GM23338 (cell line): ENCODE data around the gene MOB2. TPM values are rescaled to one million over a fixed set of nuclear protein-coding genes. Genes with fewer than 3 reads are reported as not detected.

Experiments
- ATAC-seq: fragments of 200-7000 bp; cut with Tn5 transposase; 3 replicates; pipeline ENCODE4 v1.9.1; 2020
- DNase-seq: peaks from one replicate; pipeline ENCODE4 v3.0.0-alpha.2; 2015; ENCODE audit warnings: low spot score
- H2AFZ ChIP-seq: fragments of 200-600 bp; sonication (generic); 2 replicates; pipeline ENCODE4 v1.8.0; 2016; ENCODE audit warnings: antibody characterized with exemption, mild to moderate bottlenecking, moderate library complexity
- H3F3A ChIP-seq: fragments of 200-600 bp; sonication (generic); replicated peaks from 2 replicates; pipeline ENCODE4 v1.8.0; 2017; ENCODE audit warnings: antibody characterized with exemption, mixed run types, low read depth
- H3K27ac ChIP-seq: fragments of 200-600 bp; sonication (generic); 2 replicates; pipeline ENCODE4 v1.6.1; 2016; ENCODE audit warnings: low read depth
- H3K27me3 ChIP-seq: fragments of 200-600 bp; sonication (generic); 2 replicates; pipeline ENCODE4 v1.8.0; 2016; ENCODE audit warnings: mild to moderate bottlenecking, mixed run types, moderate library complexity; ENCODE audit not compliant: insufficient read depth
- H3K36me3 ChIP-seq: fragments of 200-600 bp; sonication (generic); 2 replicates; pipeline ENCODE4 v1.8.0; 2016; ENCODE audit warnings: mild to moderate bottlenecking; ENCODE audit not compliant: insufficient read depth
- H3K4me1 ChIP-seq: fragments of 200-600 bp; sonication (generic); 2 replicates; pipeline ENCODE4 v1.8.0; 2016; ENCODE audit warnings: mild to moderate bottlenecking, moderate library complexity; ENCODE audit not compliant: insufficient read depth
- H3K4me2 ChIP-seq: fragments of 200-600 bp; sonication (generic); 2 replicates; pipeline ENCODE4 v1.7.1; 2017; ENCODE audit warnings: mixed run types
- H3K4me3 ChIP-seq: fragments of 200-600 bp; sonication (generic); 2 replicates; pipeline ENCODE4 v1.6.1; 2016; ENCODE audit warnings: mixed run types
- H3K79me2 ChIP-seq: fragments of 200-600 bp; sonication (generic); replicated peaks from 2 replicates; pipeline ENCODE4 v1.8.0; 2017; ENCODE audit warnings: mild to moderate bottlenecking; ENCODE audit not compliant: insufficient read depth
- H3K9me2 ChIP-seq: fragments of 200-600 bp; sonication (generic); 2 replicates; pipeline ENCODE4 v1.8.0; 2017; ENCODE audit not compliant: insufficient read depth
- H4K20me1 ChIP-seq: fragments of 200-600 bp; sonication (generic); replicated peaks from 2 replicates; pipeline ENCODE4 v1.8.0; 2017; ENCODE audit warnings: mild to moderate bottlenecking; ENCODE audit not compliant: insufficient read depth
- H3K27ac Mint-ChIP-seq: 2 replicates; pipeline ENCODE4 v1.8.0; 2020; ENCODE audit warnings: inconsistent platforms, mild to moderate bottlenecking, moderate library complexity, mixed read lengths
- H3K27me3 Mint-ChIP-seq: 3 replicates; pipeline ENCODE4 v1.8.0; 2022; ENCODE audit warnings: low read depth, mild to moderate bottlenecking, moderate library complexity, mixed read lengths, inconsistent platforms; ENCODE audit not compliant: insufficient read depth, poor library complexity
- H3K36me3 Mint-ChIP-seq: 3 replicates; pipeline ENCODE4 v1.8.0; 2021; ENCODE audit warnings: low read depth, mild to moderate bottlenecking, inconsistent platforms, moderate library complexity, mixed read lengths
- H3K4me1 Mint-ChIP-seq: 3 replicates; pipeline ENCODE4 v1.8.0; 2020; ENCODE audit warnings: mild to moderate bottlenecking, inconsistent platforms, mixed read lengths
- H3K4me3 Mint-ChIP-seq: 3 replicates; pipeline ENCODE4 v1.8.0; 2021; ENCODE audit warnings: moderate library complexity, mild to moderate bottlenecking, inconsistent platforms, mixed read lengths
- H3K9me3 Mint-ChIP-seq: 3 replicates; pipeline ENCODE4 v1.8.0; 2020; ENCODE audit warnings: moderate library complexity, mild to moderate bottlenecking, inconsistent platforms, mixed read lengths
- CREB1 ChIP-seq: fragments of 250-450 bp; sonication (Bioruptor Pico); IDR thresholded peaks from 2 replicates; pipeline ENCODE4 v1.5.0; 2020; ENCODE audit warnings: low read depth, mild to moderate bottlenecking, moderate library complexity
- EZH2 ChIP-seq: fragments of 200-600 bp; sonication (generic); IDR thresholded peaks from one replicate; pipeline ENCODE4 v1.8.0; 2017; ENCODE audit warnings: antibody characterized with exemption, mild to moderate bottlenecking, low read depth; ENCODE audit not compliant: unreplicated experiment
- EZH2phosphoT487 ChIP-seq: fragments of 200-600 bp; sonication (generic); IDR thresholded peaks from one replicate; pipeline ENCODE4 v1.8.1; 2018; ENCODE audit warnings: antibody characterized with exemption; ENCODE audit not compliant: unreplicated experiment
- POLR2AphosphoS5 ChIP-seq: IDR thresholded peaks from 2 replicates; pipeline ENCODE4 v1.6.1; 2016; ENCODE audit warnings: antibody characterized with exemption, low read depth
- STAT1 ChIP-seq: IDR thresholded peaks from one replicate; pipeline ENCODE4 v1.6.1; 2016; ENCODE audit warnings: antibody characterized with exemption; ENCODE audit not compliant: unreplicated experiment
- ZNF114 ChIP-seq: fragments of 250-450 bp; sonication (Bioruptor Pico); IDR thresholded peaks from 2 replicates; pipeline ENCODE4 v1.5.0; 2020; ENCODE audit warnings: mild to moderate bottlenecking, moderate library complexity
- ZNF331 ChIP-seq: fragments of 250-450 bp; sonication (Bioruptor Pico); IDR thresholded peaks from 2 replicates; pipeline ENCODE4 v1.5.0; 2020; ENCODE audit warnings: low read depth, mild to moderate bottlenecking, moderate library complexity
- polyA plus RNA-seq: library from polyadenylated mRNA; unstranded; fragments of >200 nt; fragmentation: Nextera tagmentation; extraction: Ambion mirVana; gene quantifications from 2 replicates; pipeline ENCODE4 v1.2.1, GENCODE V29; 2016
- total RNA-seq: library from RNA; depleted of rRNA; stranded (reverse); fragments of >200 nt; shearing (Covaris generic); gene quantifications from 2 replicates; pipeline ENCODE4 v1.2.3, GENCODE V29; 2014
- TF ChIP-seq, protein P1 (sequence below), 2 experiments: fragments of 200-600 bp in 1 of 2; sonication (generic) in 1 of 2; conservative IDR thresholded peaks; 2 replicates each; pipeline versions ENCODE4 v1.5.1 to v1.6.1; 2016 to 2017; ENCODE audit warnings: antibody characterized with exemption in 2 of 2, low read depth in 2 of 2, mild to moderate bottlenecking in 2 of 2, moderate library complexity in 1 of 2
- TF ChIP-seq, protein P2 (sequence below): IDR thresholded peaks from one replicate; pipeline ENCODE4 v1.6.1; 2018; ENCODE audit warnings: antibody characterized with exemption; ENCODE audit not compliant: unreplicated experiment
- TF ChIP-seq, protein P3 (sequence below): fragments of 250-450 bp; sonication (Bioruptor Pico); IDR thresholded peaks from 2 replicates; pipeline ENCODE4 v1.5.0; 2020; ENCODE audit warnings: mild to moderate bottlenecking, moderate library complexity
- TF ChIP-seq, protein P4 (sequence below): IDR thresholded peaks from 2 replicates; pipeline ENCODE4 v1.6.1; 2016; ENCODE audit warnings: antibody characterized with exemption

The MOB2 gene
- total and polyA plus RNA-seq, 2 experiments from 2014 or later: 10.1 to 19.7 TPM

DNA sequence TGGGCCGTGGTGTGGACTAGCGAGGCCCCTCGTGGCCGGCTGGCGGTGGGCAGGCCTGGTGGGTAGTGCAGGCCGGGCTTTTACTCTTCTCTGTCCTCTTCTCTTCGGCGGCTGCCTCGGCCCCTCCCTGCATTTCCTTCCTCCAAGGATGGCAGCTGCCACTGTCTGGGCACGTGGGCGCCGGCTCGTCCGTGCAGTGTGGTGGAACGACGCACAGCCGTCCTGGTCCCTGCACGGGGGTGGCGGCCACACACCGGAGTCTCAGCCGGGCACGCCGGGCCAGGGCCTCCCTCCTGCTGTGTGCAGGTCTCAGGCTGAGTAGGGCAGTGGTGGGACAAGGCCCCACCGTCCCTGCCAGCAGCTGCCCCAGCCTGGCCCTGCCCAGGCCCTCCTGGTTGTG, 37.7 kb downstream of the MOB2 start:
- DNase-seq (no peak), ATAC-seq (no peak)
- H3K9me2 ChIP-seq: no peaks in the 10 kb centered on the region
- H3K4me1 ChIP-seq: no peaks in the 10 kb centered on the region
- H2AFZ ChIP-seq: no peak overlapping the region
- H3K36me3 Mint-ChIP-seq: peaks cover 4% of the 10 kb centered on the region; the same call in 1 of the 3 replicates
- no peak overlapping the region for H3K4me3 Mint-ChIP-seq
- no peaks in the 10 kb centered on the region for H3K36me3 ChIP-seq
- H3K4me1 Mint-ChIP-seq: no peaks in the 10 kb centered on the region
- no peak overlapping the region for H3K27ac Mint-ChIP-seq
- no peaks in the 10 kb centered on the region; the same call in 1 of the 2 replicates for H4K20me1 ChIP-seq
- H3K4me3 ChIP-seq: no peak overlapping the region
- H3K79me2 ChIP-seq: no peaks in the 10 kb centered on the region
- no peaks in the 10 kb centered on the region for H3K27me3 ChIP-seq
- no peaks in the 10 kb centered on the region for H3K9me3 Mint-ChIP-seq
- H3K4me2 ChIP-seq: no peak overlapping the region
- H3F3A ChIP-seq: no peaks in the 10 kb centered on the region
- TF ChIP-seq, protein P1, sequence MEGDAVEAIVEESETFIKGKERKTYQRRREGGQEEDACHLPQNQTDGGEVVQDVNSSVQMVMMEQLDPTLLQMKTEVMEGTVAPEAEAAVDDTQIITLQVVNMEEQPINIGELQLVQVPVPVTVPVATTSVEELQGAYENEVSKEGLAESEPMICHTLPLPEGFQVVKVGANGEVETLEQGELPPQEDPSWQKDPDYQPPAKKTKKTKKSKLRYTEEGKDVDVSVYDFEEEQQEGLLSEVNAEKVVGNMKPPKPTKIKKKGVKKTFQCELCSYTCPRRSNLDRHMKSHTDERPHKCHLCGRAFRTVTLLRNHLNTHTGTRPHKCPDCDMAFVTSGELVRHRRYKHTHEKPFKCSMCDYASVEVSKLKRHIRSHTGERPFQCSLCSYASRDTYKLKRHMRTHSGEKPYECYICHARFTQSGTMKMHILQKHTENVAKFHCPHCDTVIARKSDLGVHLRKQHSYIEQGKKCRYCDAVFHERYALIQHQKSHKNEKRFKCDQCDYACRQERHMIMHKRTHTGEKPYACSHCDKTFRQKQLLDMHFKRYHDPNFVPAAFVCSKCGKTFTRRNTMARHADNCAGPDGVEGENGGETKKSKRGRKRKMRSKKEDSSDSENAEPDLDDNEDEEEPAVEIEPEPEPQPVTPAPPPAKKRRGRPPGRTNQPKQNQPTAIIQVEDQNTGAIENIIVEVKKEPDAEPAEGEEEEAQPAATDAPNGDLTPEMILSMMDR (conservative IDR thresholded peaks at IDR 0.05; ENCODE audit: low read depth in 2 of 2): no peak
- TF ChIP-seq EZH2 (no peak), STAT1 (no peak), POLR2AphosphoS5 (no peak), EZH2phosphoT487 (no peak), CREB1 (CRISPR knock-in tag) (no peak), ZNF331 (CRISPR knock-in tag) (no peak), ZNF114 (CRISPR knock-in tag) (no peak)
- TF ChIP-seq, protein P2, sequence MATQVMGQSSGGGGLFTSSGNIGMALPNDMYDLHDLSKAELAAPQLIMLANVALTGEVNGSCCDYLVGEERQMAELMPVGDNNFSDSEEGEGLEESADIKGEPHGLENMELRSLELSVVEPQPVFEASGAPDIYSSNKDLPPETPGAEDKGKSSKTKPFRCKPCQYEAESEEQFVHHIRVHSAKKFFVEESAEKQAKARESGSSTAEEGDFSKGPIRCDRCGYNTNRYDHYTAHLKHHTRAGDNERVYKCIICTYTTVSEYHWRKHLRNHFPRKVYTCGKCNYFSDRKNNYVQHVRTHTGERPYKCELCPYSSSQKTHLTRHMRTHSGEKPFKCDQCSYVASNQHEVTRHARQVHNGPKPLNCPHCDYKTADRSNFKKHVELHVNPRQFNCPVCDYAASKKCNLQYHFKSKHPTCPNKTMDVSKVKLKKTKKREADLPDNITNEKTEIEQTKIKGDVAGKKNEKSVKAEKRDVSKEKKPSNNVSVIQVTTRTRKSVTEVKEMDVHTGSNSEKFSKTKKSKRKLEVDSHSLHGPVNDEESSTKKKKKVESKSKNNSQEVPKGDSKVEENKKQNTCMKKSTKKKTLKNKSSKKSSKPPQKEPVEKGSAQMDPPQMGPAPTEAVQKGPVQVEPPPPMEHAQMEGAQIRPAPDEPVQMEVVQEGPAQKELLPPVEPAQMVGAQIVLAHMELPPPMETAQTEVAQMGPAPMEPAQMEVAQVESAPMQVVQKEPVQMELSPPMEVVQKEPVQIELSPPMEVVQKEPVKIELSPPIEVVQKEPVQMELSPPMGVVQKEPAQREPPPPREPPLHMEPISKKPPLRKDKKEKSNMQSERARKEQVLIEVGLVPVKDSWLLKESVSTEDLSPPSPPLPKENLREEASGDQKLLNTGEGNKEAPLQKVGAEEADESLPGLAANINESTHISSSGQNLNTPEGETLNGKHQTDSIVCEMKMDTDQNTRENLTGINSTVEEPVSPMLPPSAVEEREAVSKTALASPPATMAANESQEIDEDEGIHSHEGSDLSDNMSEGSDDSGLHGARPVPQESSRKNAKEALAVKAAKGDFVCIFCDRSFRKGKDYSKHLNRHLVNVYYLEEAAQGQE: no peak
- TF ChIP-seq, protein P3, sequence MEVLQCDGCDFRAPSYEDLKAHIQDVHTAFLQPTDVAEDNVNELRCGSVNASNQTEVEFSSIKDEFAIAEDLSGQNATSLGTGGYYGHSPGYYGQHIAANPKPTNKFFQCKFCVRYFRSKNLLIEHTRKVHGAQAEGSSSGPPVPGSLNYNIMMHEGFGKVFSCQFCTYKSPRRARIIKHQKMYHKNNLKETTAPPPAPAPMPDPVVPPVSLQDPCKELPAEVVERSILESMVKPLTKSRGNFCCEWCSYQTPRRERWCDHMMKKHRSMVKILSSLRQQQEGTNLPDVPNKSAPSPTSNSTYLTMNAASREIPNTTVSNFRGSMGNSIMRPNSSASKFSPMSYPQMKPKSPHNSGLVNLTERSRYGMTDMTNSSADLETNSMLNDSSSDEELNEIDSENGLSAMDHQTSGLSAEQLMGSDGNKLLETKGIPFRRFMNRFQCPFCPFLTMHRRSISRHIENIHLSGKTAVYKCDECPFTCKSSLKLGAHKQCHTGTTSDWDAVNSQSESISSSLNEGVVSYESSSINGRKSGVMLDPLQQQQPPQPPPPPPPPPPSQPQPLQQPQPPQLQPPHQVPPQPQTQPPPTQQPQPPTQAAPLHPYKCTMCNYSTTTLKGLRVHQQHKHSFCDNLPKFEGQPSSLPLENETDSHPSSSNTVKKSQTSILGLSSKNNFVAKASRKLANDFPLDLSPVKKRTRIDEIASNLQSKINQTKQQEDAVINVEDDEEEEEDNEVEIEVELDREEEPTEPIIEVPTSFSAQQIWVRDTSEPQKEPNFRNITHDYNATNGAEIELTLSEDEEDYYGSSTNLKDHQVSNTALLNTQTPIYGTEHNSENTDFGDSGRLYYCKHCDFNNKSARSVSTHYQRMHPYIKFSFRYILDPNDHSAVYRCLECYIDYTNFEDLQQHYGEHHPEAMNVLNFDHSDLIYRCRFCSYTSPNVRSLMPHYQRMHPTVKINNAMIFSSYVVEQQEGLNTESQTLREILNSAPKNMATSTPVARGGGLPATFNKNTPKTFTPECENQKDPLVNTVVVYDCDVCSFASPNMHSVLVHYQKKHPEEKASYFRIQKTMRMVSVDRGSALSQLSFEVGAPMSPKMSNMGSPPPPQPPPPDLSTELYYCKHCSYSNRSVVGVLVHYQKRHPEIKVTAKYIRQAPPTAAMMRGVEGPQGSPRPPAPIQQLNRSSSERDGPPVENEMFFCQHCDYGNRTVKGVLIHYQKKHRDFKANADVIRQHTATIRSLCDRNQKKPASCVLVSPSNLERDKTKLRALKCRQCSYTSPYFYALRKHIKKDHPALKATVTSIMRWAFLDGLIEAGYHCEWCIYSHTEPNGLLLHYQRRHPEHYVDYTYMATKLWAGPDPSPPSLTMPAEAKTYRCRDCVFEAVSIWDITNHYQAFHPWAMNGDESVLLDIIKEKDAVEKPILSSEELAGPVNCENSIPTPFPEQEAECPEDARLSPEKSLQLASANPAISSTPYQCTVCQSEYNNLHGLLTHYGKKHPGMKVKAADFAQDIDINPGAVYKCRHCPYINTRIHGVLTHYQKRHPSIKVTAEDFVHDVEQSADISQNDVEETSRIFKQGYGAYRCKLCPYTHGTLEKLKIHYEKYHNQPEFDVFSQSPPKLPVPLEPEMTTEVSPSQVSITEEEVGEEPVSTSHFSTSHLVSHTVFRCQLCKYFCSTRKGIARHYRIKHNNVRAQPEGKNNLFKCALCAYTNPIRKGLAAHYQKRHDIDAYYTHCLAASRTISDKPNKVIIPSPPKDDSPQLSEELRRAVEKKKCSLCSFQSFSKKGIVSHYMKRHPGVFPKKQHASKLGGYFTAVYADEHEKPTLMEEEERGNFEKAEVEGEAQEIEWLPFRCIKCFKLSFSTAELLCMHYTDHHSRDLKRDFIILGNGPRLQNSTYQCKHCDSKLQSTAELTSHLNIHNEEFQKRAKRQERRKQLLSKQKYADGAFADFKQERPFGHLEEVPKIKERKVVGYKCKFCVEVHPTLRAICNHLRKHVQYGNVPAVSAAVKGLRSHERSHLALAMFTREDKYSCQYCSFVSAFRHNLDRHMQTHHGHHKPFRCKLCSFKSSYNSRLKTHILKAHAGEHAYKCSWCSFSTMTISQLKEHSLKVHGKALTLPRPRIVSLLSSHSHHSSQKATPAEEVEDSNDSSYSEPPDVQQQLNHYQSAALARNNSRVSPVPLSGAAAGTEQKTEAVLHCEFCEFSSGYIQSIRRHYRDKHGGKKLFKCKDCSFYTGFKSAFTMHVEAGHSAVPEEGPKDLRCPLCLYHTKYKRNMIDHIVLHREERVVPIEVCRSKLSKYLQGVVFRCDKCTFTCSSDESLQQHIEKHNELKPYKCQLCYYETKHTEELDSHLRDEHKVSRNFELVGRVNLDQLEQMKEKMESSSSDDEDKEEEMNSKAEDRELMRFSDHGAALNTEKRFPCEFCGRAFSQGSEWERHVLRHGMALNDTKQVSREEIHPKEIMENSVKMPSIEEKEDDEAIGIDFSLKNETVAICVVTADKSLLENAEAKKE (CRISPR knock-in tag): no peak
- TF ChIP-seq, protein P4, sequence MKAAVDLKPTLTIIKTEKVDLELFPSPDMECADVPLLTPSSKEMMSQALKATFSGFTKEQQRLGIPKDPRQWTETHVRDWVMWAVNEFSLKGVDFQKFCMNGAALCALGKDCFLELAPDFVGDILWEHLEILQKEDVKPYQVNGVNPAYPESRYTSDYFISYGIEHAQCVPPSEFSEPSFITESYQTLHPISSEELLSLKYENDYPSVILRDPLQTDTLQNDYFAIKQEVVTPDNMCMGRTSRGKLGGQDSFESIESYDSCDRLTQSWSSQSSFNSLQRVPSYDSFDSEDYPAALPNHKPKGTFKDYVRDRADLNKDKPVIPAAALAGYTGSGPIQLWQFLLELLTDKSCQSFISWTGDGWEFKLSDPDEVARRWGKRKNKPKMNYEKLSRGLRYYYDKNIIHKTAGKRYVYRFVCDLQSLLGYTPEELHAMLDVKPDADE: no peak
- peaks cover 6% of the 10 kb centered on the region for H3K27me3 Mint-ChIP-seq
- no peak overlapping the region for H3K27ac ChIP-seq
